SK-N-SH treated with all-trans-retinoic acid at 6 μM for 48 hours (cell line): Measurements from ENCODE around the gene PTPRB.
"Not testable (repeated sequence)": the region's sequence is repeated elsewhere in the genome, so short reads cannot be mapped to it uniquely, and the experiment has no call there.

Experiments used
- ATAC-seq: fragments of 200-7000 bp; cut with Tn5 transposase; 3 replicates; pipeline ENCODE4 v1.9.1; 2020; ENCODE audit warnings: mild to moderate bottlenecking, moderate library complexity
- ARNTL ChIP-seq: fragments of 450-650 bp; formaldehyde crosslinking; IDR thresholded peaks from 2 replicates; pipeline ENCODE4 v1.5.0; 2020; ENCODE audit warnings: low read depth, mild to moderate bottlenecking, moderate library complexity, borderline replicate concordance
- BACH2 ChIP-seq: fragments of 250-450 bp; sonication (Bioruptor Pico); IDR thresholded peaks from 2 replicates; pipeline ENCODE4 v1.9.0; 2021; ENCODE audit warnings: mild to moderate bottlenecking, borderline replicate concordance
- CREB5 ChIP-seq: fragments of 250-450 bp; sonication (Bioruptor Pico); IDR thresholded peaks from 2 replicates; pipeline ENCODE4 v1.5.1; 2020; ENCODE audit warnings: low read depth, mild to moderate bottlenecking, moderate library complexity
- CSRNP3 ChIP-seq: fragments of 250-450 bp; sonication (Bioruptor Pico); IDR thresholded peaks from 2 replicates; pipeline ENCODE4 v1.5.1; 2021; ENCODE audit warnings: mild to moderate bottlenecking, moderate library complexity
- ESRRG ChIP-seq: fragments of 250-450 bp; sonication (Bioruptor Pico); IDR thresholded peaks from 2 replicates; pipeline ENCODE4 v1.6.1; 2021; ENCODE audit warnings: mild to moderate bottlenecking
- GLIS3 ChIP-seq: fragments of 250-450 bp; sonication (Bioruptor Pico); IDR thresholded peaks from 2 replicates; pipeline ENCODE4 v1.5.0; 2020; ENCODE audit warnings: mild to moderate bottlenecking, moderate library complexity
- ISL1 ChIP-seq: fragments of 250-450 bp; sonication (Bioruptor Pico); IDR thresholded peaks from 2 replicates; pipeline ENCODE4 v2.1.2; 2022; ENCODE audit warnings: mild to moderate bottlenecking, moderate library complexity
- OSR1 ChIP-seq: fragments of 250-450 bp; sonication (Bioruptor Pico); IDR thresholded peaks from 2 replicates; pipeline ENCODE4 v1.8.0; 2022; ENCODE audit warnings: moderate library complexity, mild to moderate bottlenecking, inconsistent platforms
- PATZ1 ChIP-seq: fragments of 250-450 bp; sonication (Bioruptor Pico); IDR thresholded peaks from 2 replicates; pipeline ENCODE4 v1.8.0; 2020; ENCODE audit warnings: mild to moderate bottlenecking, moderate library complexity, borderline replicate concordance
- POU6F1 ChIP-seq: fragments of 250-450 bp; sonication (Bioruptor Pico); IDR thresholded peaks from 2 replicates; pipeline ENCODE4 v1.8.0; 2021; ENCODE audit warnings: low read depth, mild to moderate bottlenecking, moderate library complexity, borderline replicate concordance
- PPARA ChIP-seq: fragments of 250-450 bp; sonication (Bioruptor Pico); IDR thresholded peaks from 2 replicates; pipeline ENCODE4 v1.5.0; 2020; ENCODE audit warnings: mild to moderate bottlenecking, borderline replicate concordance
- RARB ChIP-seq: fragments of 250-450 bp; sonication (Bioruptor Pico); IDR thresholded peaks from 2 replicates; pipeline ENCODE4 v1.8.0; 2021; ENCODE audit warnings: mild to moderate bottlenecking, moderate library complexity
- TCF4 ChIP-seq: fragments of 250-450 bp; sonication (Bioruptor Pico); IDR thresholded peaks from 2 replicates; pipeline ENCODE4 v1.8.0; 2021; ENCODE audit warnings: mild to moderate bottlenecking, moderate library complexity, borderline replicate concordance
- TOX ChIP-seq: fragments of 250-450 bp; sonication (Bioruptor Pico); IDR thresholded peaks from 2 replicates; pipeline ENCODE4 v1.8.0; 2021; ENCODE audit warnings: mild to moderate bottlenecking, moderate library complexity, borderline replicate concordance
- TSHZ2 ChIP-seq: fragments of 250-450 bp; sonication (Bioruptor Pico); IDR thresholded peaks from 2 replicates; pipeline ENCODE4 v1.5.0; 2020; ENCODE audit warnings: mild to moderate bottlenecking, moderate library complexity
- ZC3H10 ChIP-seq: fragments of 250-450 bp; sonication (Bioruptor Pico); IDR thresholded peaks from 2 replicates; pipeline ENCODE4 v1.5.1; 2021; ENCODE audit warnings: mild to moderate bottlenecking, moderate library complexity
- ZFP3 ChIP-seq: fragments of 250-450 bp; sonication (Bioruptor Pico); IDR thresholded peaks from 2 replicates; pipeline ENCODE4 v1.5.0; 2020; ENCODE audit warnings: mild to moderate bottlenecking, moderate library complexity
- ZFP30 ChIP-seq: fragments of 450-650 bp; formaldehyde crosslinking; IDR thresholded peaks from 2 replicates; pipeline ENCODE4 v1.5.0; 2022; ENCODE audit warnings: mild to moderate bottlenecking, moderate library complexity
- ZNF565 ChIP-seq: fragments of 450-650 bp; formaldehyde crosslinking; conservative IDR thresholded peaks from 2 replicates; pipeline ENCODE4 v1.5.0; 2020; ENCODE audit warnings: low read depth, mild to moderate bottlenecking, moderate library complexity
- ZNF70 ChIP-seq: fragments of 450-650 bp; formaldehyde crosslinking; IDR thresholded peaks from 2 replicates; pipeline ENCODE4 v1.5.0; 2020; ENCODE audit warnings: mild to moderate bottlenecking, moderate library complexity
- ZNF8 ChIP-seq: fragments of 450-650 bp; formaldehyde crosslinking; IDR thresholded peaks from 2 replicates; pipeline ENCODE4 v1.5.0; 2020; ENCODE audit warnings: mild to moderate bottlenecking, moderate library complexity

PTPRB gene

GRCh38 chr12:70507442-70507841 lies 129.8 kb downstream of the PTPRB start:
- ATAC-seq: no peak
- TF ChIP-seq CSRNP3 (CRISPR knock-in tag): no peak
- no peak for TF ChIP-seq OSR1
- TF ChIP-seq TCF4 (CRISPR knock-in tag): no peak
- no peak for TF ChIP-seq CREB5 (CRISPR knock-in tag)
- TF ChIP-seq TSHZ2 (CRISPR knock-in tag): no peak
- TF ChIP-seq ISL1 (CRISPR knock-in tag): no peak
- TF ChIP-seq ZNF565: no peak
- no peak for TF ChIP-seq RARB (CRISPR knock-in tag)
- no peak for TF ChIP-seq ZFP30
- no peak for TF ChIP-seq TOX (CRISPR knock-in tag)
- no peak for TF ChIP-seq PPARA (CRISPR knock-in tag)

GRCh38 chr12:70497508-70497907 lies 139.7 kb downstream of the PTPRB start:
- TF ChIP-seq PATZ1 (CRISPR knock-in tag) (no peak), BACH2 (no peak), OSR1 (no peak), ZNF565 (no peak), TOX (CRISPR knock-in tag) (no peak), GLIS3 (CRISPR knock-in tag) (no peak), ZNF8 (CRISPR knock-in tag) (no peak), ESRRG (CRISPR knock-in tag) (no peak), ZNF70 (no peak), ZC3H10 (CRISPR knock-in tag) (no peak), POU6F1 (no peak)
- ATAC-seq: no peak

- ATAC-seq: not testable (repeated sequence)
Observed at GRCh38 chr12:70492904-70493303, 144.3 kb downstream of the PTPRB start.

- ATAC-seq: not testable (repeated sequence)
Observed at GRCh38 chr12:70490928-70491327, 146.3 kb downstream of the PTPRB start.

- no peak for ATAC-seq
- TF ChIP-seq TOX (CRISPR knock-in tag) (no peak), ZFP3 (CRISPR knock-in tag) (no peak), TCF4 (CRISPR knock-in tag) (no peak), OSR1 (no peak), CSRNP3 (CRISPR knock-in tag) (no peak), ZNF8 (CRISPR knock-in tag) (no peak), ESRRG (CRISPR knock-in tag) (no peak), ZNF565 (no peak), POU6F1 (no peak), PATZ1 (CRISPR knock-in tag) (no peak), ARNTL (CRISPR knock-in tag) (no peak)
Observed at GRCh38 chr12:70487440-70487839, 149.8 kb downstream of the PTPRB start.
